HG02970 (cell line): ENCODE measurements around the gene RHNO1.
"Not testable (repeated sequence)": the region's sequence is repeated elsewhere in the genome, so short reads cannot be mapped to it uniquely, and the experiment has no call there.

Source experiments
- ATAC-seq: cut with Tn5 transposase; IDR thresholded peaks from one replicate; pipeline ENCODE4 v1.9.1; 2021; ENCODE audit warnings: mild to moderate bottlenecking, moderate library complexity, moderate number of reproducible peaks; ENCODE audit not compliant: unreplicated experiment, low FRiP score

The RHNO1 gene

DNA sequence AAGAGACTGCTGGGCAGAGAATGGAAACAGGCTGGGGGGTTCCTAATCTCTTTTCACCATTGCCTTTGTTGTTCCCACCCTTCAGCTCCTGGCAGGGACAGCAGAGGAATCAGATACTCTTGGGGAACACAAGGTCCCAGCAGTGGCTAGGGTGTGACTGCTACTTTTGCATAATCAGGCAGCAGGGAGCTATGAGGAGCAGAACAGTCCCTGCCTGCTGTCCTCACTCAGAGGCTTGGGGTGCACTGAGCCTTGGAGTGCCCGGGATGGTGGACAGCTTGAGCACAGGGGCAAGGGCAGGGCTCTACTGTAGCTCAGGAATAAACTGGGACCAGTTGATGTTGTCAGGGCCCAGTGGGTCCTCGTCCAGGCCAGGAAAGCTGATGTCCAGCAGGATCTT is 18.7 kb upstream of the RHNO1 start:
- ATAC-seq, result no peak

DNA sequence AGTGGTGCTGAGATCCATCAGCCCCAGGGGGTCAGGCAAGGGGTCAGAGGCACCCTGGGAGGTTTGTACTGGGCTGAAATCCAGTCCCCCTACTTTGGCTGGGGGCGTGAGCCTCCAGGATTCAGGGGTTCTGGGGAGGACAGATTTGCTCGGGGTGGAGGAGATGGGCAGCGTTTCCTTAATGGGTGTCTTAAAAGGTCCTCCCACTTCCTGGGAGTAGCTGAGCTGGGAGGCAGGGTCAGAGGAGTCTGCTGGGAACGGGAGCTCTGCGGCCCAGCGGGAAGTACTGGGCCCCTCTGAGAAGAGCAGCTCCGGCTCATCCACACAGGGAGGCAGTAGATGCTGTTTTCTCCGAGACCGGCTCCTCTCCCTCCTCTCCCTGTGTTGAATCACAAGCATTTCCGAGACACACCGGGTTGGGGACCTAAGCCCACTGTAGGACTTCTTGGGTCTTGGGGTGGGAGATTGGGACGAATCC is 18.0 kb upstream of the RHNO1 start:
- ATAC-seq, result no peak

DNA sequence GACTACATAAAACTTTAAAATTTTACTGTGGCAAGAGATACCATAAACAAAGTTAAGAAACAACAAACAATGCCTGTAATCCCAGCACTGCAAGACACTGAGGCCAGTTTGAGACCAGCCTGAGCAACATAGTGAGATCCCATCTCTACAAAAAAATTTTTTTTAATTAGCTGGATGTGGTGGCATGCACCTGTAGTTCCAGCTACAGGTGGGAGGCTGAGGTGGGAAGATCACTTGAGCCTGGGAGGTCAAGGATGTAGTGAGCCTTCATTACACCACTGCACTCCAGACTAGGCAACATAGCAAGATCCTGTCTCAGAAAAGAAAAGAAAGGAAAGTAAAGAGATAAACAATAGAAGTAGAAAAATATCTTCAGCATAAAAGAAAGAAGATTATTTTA is 16.9 kb upstream of the RHNO1 start:
- ATAC-seq, result no peak

DNA sequence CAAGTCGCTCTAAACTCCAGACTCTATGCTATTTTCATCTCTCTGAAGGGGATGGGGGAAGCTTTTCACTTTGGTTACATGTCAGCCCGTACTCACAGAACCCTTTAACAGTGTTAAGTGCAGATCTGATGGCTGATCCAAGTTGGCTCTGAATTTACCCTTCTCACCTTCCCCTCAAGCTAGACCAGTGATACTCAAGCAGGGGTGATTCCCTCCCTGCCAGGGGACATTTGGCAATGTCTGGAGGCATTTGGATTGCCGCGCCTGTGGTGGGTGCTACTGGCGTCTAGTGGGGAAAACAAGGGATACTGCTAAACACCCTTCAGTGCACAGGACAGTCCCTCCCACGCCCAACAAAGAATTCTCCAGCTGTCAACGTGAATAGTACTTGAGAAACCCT is 14.1 kb upstream of the RHNO1 start:
- no peak for ATAC-seq

GRCh38 chr12:2863402-2863801 is 13.6 kb upstream of the RHNO1 start:
- ATAC-seq, result not testable (repeated sequence)

DNA sequence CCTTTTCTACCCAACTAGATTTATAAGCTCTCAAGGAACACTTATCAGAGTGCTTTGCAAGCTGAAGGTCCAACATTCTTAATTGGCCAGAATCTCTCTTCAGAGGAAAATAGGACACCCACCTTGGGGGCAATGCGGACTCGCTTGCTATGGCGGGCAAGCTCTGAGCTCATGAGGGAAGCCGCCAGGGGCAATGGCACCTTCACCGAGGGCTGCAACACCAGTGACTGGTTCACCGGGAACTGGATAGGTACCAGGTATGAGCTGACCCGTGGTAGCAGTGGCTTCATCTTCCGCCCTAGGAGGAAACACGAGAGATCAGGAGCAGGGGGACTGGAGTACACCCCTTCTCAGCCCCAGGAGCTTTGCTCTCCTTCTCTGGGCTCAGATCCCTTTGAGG is 12.8 kb upstream of the RHNO1 start:
- no peak for ATAC-seq

DNA sequence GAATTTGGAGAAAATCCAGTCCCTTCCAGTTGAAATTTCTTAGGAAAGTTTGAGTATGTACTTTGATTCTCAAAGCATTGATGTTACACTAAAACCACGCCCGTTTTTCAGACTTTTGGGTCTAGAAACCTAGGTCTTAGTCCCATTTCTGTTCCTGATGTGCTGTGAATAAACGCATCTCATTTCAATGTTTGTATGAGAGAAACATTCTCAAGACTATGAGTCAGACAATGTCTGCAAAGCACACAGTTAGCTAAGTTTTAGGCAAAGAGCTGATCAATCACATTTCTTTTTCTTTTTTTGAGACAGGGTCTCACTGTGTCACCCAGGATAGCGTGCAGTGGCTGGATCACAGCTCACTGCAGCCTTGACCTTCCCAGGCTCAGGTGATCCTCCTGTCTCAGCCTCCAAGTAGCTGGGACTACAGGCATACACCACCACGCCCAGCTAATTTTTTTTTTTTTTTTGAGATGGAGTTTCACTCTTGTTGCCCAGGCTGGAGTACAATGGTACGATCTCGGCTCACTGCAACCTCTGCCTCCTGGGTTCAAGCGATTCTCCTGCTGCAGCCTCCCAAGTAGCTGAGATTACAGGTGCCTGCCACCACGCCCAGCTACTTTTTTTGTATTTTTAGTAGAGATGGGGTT is 7.9 kb upstream of the RHNO1 start:
- ATAC-seq, result not testable (repeated sequence)

- ATAC-seq, result peak; percentile 10
Observed at GRCh38 chr12:2876431-2877046, 484 bp upstream of the RHNO1 start.

GRCh38 chr12:2877953-2878732 is 1.1 kb downstream of the RHNO1 start:
- no peak for ATAC-seq

GRCh38 chr12:2879853-2880252 is 2.8 kb downstream of the RHNO1 start:
- ATAC-seq, result no peak

- ATAC-seq, result no peak
Observed at GRCh38 chr12:2884810-2885209, 7.8 kb downstream of the RHNO1 start.

DNA sequence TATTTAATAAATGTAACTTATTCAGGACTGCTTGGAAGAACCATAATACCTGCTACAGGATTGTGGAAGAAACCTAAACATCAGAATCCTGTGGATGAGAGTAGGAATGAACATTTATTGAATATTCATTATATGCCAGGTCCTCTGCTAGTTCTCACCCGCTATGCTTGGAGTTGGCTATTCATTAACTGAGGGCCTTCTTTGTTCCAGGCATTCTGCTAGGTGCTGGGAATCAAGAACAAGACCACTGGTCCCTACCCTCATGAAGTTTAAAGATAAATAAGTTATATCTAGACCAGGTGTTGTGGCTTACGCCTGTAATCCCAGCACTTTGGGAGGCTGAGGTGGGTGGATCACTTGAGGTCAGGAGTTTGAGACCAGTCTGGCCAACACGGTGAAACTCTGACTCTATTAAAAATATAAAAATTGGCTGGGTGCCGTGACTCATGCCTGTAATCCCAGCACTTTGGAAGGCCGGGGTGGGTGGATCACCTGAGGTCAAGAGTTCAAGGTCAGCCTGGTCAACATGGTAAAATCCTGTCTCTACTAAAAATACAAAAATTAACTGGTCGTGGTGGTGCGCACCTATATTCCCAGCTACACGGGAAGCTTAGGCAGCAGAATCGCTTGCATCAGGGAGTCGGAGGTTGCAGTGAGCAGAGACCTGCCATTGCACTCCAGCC is 9.9 kb downstream of the RHNO1 start:
- ATAC-seq, result no peak

- ATAC-seq, result no peak
Observed at GRCh38 chr12:2890001-2890387, 13.0 kb downstream of the RHNO1 start.

GRCh38 chr12:2890388-2891239 is 13.6 kb downstream of the RHNO1 start, which contains the start of gene TULP3:
Gene TULP3 (plus strand): TSS chr12:2890891. CDS start chr12:2890948, 57 bp downstream.
- peak; percentile 94 for ATAC-seq

- peak; percentile 15 for ATAC-seq
Observed at GRCh38 chr12:2891240-2892053, 14.4 kb downstream of the RHNO1 start.

DNA sequence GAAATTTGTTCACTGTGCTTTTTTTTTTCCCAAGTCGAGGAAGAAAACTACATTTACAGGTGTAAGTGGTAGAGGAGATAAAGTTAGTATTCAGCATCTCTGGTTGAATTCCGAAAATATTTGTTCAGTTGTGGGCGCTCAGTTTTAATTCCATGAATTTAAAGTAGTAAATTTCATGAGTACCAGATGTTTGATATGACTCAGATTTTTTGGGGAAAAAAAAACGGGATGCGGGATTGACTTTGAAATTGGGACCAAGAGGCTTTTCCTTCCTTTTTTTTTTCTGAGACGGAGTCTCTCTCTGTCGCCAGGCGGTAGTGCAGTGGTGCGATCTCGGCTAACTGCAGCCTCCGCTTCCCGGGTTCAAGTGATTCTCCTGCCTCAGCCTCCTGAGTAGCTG is 15.2 kb downstream of the RHNO1 start:
- no peak for ATAC-seq

DNA sequence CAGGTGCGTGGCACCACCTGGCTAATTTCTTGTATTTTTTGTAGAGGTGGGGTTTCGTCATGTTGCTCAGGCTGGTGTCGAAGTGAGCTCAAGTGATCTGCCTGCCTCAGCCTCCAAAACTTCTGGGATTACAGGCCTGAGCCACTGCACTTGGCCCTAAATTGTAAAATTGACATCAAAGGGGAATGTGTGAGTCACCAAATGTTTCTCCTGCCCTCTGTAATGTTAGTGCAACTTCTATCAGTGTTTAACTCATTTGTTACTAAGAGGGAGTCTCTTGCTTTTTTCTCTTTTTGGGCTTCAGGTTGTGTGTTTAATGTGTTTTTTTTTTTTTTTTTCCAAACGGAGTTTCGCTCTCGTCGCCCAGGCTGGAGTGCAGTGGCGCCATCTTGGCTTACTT is 16.0 kb downstream of the RHNO1 start:
- ATAC-seq, result no peak

- no peak for ATAC-seq
Observed at GRCh38 chr12:2895051-2895451, 18.0 kb downstream of the RHNO1 start.

DNA sequence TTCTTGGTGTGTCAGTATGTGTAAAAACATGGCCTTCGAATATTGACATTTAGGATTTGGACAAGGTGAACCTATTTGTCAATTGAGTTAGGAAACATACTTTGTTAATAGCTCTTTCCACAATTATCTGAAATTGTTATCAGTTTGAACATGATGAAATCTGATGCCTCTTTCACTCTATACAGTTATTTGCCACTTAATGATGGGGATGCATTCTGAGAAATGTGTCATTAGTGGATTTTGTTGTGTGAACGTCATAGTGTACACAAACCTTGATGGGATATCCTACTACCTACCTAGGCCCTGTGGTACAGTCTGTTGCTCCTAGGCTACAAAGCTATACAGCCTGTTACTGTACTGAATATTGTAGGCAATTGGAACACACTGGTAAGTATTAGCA is 18.5 kb downstream of the RHNO1 start:
- ATAC-seq, result no peak
